ENCODE measurements around the gene ARHGDIA. TPM values are rescaled to one million over a fixed set of nuclear protein-coding genes. Genes with fewer than 3 reads are reported as not detected.
A peak's percentile ranks its signal among the peaks of the same experiment; 100 is the strongest.

Gene ARHGDIA
- total RNA-seq, 1 donor from 2014 or later = 239 TPM

DNA sequence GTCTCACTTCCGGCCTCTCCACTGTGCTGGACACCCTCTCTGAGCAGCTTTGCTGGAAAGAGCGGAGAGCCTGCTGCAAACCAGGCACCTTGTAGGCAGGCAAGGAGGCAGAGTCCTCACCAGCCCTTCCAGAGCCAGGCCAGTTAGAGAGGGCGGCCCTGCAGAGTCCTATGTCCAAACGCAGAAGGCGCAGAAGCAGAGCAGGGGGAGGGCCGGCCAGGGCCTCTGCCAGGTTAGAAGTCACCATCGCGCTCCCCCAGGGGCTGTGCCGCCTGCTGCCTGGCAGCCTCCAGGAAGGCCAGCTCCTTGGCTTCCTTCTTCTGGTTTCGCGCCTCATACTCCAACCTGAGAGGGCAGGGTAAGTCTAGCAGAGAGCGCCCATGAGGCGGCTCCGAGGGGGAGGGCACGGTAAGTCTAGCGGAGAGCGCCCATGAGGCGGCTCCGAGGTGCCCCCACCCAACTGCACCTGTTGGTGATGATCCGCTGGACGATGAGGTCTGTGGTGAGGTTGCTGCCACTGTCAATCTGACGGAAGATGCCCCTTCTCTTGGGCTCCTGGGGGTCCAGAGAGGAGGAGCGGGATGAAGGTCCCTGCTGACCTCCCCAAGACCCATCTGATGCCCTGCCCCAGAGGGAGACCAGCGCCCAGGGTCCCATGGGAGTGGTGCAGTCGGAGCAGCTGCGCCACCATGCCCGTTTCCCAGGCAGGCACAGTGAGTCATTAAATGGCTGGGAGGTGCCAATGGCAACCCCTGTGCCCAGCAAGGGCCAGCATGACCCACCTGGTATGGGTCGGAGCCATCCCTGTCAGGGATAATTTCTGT, 33.7 kb upstream of the ARHGDIA start:
- DNase-seq (ENCODE audit: low spot score, unreplicated experiment) = peak; percentile 10
- no peak overlapping the region for H3K27ac Mint-ChIP-seq
- no peak overlapping the region for H3K4me3 Mint-ChIP-seq (ENCODE audit: low read depth)
- peaks cover 12% of the 10 kb centered on the region for H3K36me3 Mint-ChIP-seq (ENCODE audit: insufficient read depth)
- TF ChIP-seq, protein P1, sequence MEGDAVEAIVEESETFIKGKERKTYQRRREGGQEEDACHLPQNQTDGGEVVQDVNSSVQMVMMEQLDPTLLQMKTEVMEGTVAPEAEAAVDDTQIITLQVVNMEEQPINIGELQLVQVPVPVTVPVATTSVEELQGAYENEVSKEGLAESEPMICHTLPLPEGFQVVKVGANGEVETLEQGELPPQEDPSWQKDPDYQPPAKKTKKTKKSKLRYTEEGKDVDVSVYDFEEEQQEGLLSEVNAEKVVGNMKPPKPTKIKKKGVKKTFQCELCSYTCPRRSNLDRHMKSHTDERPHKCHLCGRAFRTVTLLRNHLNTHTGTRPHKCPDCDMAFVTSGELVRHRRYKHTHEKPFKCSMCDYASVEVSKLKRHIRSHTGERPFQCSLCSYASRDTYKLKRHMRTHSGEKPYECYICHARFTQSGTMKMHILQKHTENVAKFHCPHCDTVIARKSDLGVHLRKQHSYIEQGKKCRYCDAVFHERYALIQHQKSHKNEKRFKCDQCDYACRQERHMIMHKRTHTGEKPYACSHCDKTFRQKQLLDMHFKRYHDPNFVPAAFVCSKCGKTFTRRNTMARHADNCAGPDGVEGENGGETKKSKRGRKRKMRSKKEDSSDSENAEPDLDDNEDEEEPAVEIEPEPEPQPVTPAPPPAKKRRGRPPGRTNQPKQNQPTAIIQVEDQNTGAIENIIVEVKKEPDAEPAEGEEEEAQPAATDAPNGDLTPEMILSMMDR (IDR thresholded peaks at IDR 0.05; ENCODE audit: unreplicated experiment) = no peak
- H3K27me3 Mint-ChIP-seq = peaks cover 9% of the 10 kb centered on the region
- H3K4me1 Mint-ChIP-seq (ENCODE audit: low read depth) = peaks cover 4% of the 10 kb centered on the region
- no peaks in the 10 kb centered on the region for H3K9me3 Mint-ChIP-seq (ENCODE audit: low read depth)

DNA sequence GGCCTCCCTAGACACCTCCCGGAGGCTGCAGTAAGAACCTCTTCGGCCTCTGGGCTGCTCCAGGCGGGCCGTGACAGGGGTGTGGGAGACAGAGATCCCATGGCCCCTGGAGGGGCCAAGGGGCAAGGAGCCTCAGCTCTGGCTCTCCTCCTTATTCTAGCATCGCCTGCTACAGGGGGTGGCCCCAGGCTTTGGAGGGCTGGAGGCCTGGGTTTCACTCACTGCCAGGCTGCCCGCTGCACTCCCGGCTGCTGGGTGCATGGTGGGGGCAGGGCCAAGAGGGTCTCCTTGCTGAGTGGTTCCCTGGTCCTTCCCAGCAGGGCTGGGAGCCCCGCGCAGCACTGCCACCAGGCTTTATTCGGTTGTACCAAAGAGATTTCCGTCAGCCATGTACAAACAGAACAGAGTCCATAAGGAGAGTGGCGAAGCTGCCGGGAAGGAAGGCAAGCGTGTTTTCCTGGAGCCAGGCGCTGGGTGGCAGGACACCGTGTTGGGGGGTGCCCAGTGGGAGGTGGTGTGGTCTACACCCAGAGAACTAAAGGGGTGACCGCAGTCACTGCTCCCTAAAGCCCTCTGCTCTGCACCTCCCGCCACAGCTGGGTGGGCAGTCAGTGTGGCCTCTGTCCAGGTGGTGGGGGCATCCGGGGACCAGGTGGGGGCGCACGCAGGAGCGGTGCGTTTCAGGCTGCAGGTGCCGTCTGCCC, 32.9 kb upstream of the ARHGDIA start:
- peaks cover 9% of the 10 kb centered on the region for H3K27me3 Mint-ChIP-seq
- H3K4me3 Mint-ChIP-seq (ENCODE audit: low read depth) = no peak overlapping the region
- H3K4me1 Mint-ChIP-seq (ENCODE audit: low read depth) = no peaks in the 10 kb centered on the region
- no peak for DNase-seq (ENCODE audit: low spot score, unreplicated experiment)
- TF ChIP-seq, protein P1 (IDR thresholded peaks at IDR 0.05; ENCODE audit: unreplicated experiment) = no peak
- H3K9me3 Mint-ChIP-seq (ENCODE audit: low read depth) = no peaks in the 10 kb centered on the region
- H3K27ac Mint-ChIP-seq = no peak overlapping the region
- peaks cover 12% of the 10 kb centered on the region for H3K36me3 Mint-ChIP-seq (ENCODE audit: insufficient read depth)

DNA sequence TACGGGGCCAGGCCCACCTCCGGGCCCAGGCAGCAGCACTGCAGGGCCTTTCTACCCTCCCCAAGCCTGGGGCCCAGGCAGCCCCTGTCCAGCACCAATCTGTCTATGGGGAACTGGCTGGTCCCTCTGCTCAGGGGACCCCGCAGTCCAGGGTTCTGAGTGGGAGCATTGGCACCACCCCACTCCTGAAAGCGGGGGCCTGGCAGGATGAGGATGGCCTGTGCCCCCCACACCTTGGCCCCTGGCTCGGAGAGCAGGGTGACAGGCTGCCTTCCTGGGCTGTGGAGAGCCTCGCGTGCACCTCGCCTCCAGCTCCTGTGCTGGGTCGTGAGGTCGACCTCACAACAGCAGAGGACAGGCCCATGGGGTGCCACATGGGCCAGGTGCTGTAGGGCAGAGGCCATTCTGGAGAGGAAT, 32.3 kb upstream of the ARHGDIA start:
- TF ChIP-seq, protein P1 (IDR thresholded peaks at IDR 0.05; ENCODE audit: unreplicated experiment) = no peak
- DNase-seq (ENCODE audit: low spot score, unreplicated experiment) = no peak
- Mint-ChIP-seq H3K4me3 (ENCODE audit: low read depth) (no peak overlapping the region), H3K27ac (no peak overlapping the region), H3K4me1 (ENCODE audit: low read depth) (no peaks in the 10 kb centered on the region), H3K27me3 (peaks cover 9% of the 10 kb centered on the region), H3K36me3 (ENCODE audit: insufficient read depth) (peaks cover 12% of the 10 kb centered on the region), H3K9me3 (ENCODE audit: low read depth) (no peaks in the 10 kb centered on the region)

- Mint-ChIP-seq H3K36me3 (ENCODE audit: insufficient read depth) (peaks cover 14% of the 10 kb centered on the region), H3K4me3 (ENCODE audit: low read depth) (no peak overlapping the region), H3K27me3 (peaks cover 9% of the 10 kb centered on the region), H3K27ac (no peak overlapping the region), H3K4me1 (ENCODE audit: low read depth) (no peaks in the 10 kb centered on the region), H3K9me3 (ENCODE audit: low read depth) (no peaks in the 10 kb centered on the region)
- TF ChIP-seq, protein P1 (IDR thresholded peaks at IDR 0.05; ENCODE audit: unreplicated experiment) = no peak
- no peak for DNase-seq (ENCODE audit: low spot score, unreplicated experiment)
Observed at GRCh38 chr17:81902653-81903414, 31.7 kb upstream of the ARHGDIA start.

All from progenitor cell of endocrine pancreas (in vitro differentiated cells).